HG03571 (cell line): ENCODE data around the gene POLE3.
A peak's percentile ranks its signal among the peaks of the same experiment; 100 is the strongest.
"Not testable (repeated sequence)": the region's sequence is repeated elsewhere in the genome, so short reads cannot be mapped to it uniquely, and the experiment has no call there.

Experiments
- ATAC-seq: cut with Tn5 transposase; IDR thresholded peaks from one replicate; pipeline ENCODE4 v1.9.1; 2021; ENCODE audit not compliant: unreplicated experiment

Gene POLE3

DNA sequence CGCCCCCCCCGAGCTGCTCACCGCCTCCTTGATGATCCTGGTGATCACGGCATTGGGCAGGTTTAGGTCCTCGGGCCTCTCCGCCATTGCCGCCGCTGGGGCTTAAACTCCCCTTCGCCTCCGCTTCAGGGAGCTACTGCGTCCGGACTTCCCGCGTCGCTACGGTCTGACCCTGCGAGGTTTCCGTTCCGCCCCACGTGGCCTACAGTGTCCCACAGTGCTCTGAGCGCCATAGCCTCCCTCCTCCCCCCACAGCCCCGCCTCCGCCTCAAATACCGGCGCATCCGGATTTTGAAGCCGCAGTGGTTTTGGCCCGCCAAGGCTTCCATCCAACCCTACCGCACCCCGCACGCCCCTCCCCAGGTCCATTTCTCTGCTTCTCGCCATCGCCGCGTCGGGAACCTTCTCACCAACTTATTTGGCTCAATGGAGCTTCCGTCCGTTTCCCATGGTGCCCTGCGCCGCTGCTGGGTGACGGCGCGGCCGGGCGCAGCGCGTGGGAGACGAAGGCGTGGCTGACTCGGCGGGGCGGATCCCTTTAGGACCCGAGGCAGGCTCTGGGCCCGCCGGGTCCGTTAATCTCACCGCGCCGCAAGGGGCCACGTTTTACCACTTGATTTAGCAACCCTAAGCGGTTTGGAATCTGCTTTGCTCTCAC, at the start of gene POLE3, which contains the start of gene C9orf43:
Gene POLE3 (minus strand): TSS at position 469 of the 658 bp plus-strand sequence. CDS start 382 bp downstream, at position 87.
Gene C9orf43 (plus strand): TSS at position 541 of the 658 bp plus-strand sequence. CDS start 2,747 bp downstream, outside the sequence.
- ATAC-seq: peak; percentile 90

DNA sequence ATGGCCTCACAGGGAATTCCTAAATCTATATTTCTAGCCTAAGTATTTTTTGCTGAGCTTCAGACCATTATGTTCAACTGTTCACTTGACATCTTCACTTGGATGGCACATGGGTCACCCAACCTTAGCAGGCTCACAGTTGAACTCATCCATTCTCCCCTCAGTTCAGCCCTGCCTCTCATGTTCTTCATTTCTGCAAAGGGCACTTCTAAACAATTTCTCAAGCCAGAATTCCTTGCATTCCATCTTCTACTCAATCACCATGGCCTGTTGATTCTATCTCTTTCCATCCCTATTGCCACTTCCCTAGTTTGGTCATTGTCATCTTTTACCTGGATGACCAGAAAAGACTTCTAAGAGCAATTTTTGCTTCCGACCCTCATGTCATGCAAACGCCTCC, 45.8 kb upstream of the POLE3 start:
- no peak for ATAC-seq

DNA sequence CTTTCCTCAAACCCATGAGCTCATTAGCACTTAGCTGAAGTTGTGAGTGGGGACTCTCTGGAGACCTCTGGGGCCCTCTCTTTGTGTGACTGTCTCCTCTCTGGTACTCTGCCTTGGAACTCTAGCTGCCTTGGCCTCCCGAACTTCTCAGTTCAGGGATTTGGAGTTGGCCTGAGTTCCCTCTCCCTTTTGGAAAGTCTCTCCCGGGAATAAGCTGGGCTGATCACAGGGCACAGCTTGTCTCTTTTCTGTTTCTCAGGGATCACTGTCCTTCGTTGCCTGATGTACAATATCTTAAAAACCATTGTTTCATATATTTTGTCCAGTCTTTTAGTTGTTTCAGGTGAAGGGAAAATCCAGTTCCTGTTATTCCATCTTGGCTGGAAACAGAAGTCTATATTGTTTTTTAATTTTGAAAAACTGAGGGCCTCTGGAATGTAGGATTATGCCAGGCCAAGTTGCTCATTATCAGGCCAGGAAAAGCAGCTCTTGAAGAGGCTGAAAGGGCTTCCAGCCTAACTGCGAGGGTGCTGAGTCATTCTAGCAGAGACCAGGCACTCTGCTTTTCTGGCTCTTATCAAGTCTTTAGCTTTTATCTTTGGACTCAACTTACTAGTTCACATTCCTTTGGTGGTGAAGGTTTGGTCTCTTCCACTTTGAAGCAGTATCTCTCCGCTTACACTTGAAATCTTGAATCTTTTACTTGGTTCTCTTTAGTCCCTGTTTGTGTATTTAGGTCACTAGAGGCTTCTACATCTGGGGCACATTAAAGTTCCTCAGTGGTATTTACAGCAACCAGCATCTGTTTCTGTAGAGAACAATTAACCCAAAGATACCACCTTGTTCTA, 44.7 kb upstream of the POLE3 start:
- no peak for ATAC-seq

GRCh38 chr9:113452113-113452605, 41.7 kb upstream of the POLE3 start:
- no peak for ATAC-seq

- ATAC-seq: no peak
Observed at GRCh38 chr9:113449376-113449775, 38.9 kb upstream of the POLE3 start.

GRCh38 chr9:113446323-113446740, 35.9 kb upstream of the POLE3 start:
- no peak for ATAC-seq

- no peak for ATAC-seq
Observed at GRCh38 chr9:113444736-113445135, 34.3 kb upstream of the POLE3 start.

DNA sequence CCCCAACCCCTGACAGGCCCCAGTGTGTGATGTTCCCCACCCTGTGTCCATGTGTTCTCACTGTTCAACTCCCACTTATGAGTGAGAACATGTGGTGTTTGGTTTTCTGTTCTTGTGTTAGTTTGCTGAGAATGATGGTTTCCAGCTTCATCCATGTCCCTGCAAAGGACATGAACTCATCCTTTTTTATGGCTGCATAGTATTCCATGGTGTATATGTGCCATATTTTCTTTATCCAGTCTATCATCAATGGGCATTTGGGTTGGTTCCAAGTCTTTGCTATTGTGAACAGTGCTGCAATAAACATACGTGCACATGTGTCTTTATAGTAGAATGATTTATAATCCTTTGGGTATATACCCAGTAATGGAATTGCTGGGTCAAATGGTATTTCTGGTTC, 27.2 kb upstream of the POLE3 start:
- not testable (repeated sequence) for ATAC-seq

DNA sequence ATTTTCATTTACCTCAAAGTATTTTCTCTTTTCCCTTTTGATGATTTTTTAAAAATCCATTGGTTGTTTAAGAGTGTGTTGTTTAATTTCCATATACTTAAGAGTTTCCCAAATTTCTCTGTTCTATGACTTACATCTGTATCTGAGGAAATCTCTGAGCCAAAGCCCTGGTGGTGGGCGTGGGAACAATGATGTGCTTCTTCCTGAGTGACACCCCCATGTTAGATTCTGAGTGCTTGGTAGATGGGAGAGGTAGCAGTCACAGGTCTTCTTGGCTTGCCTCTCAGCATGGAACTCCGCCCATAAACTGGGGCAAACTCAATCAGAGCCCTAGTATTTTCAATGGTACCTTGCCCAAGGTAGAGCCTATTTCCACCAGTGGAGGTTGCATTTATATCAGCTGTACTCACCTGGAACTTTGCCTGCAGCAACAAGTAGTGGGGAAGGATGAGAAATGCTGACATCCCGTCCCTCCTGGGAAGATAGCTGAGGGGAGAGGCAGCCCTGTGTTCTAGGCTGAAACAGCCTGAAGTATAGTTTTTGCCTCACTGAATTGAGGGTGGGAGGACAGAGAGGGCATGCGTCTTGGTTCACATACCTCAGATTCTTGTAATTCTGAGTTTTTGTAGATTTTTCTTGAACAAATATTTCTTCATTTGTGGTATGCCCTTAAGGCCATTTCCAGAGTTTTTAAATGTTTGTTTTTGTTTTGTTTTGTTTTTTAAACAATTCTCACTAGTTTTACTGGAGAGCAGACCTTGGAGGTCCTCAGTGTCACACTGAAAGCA, 26.4 kb upstream of the POLE3 start:
- no peak for ATAC-seq

- ATAC-seq: no peak
Observed at GRCh38 chr9:113431191-113431590, 20.7 kb upstream of the POLE3 start.

- no peak for ATAC-seq
Observed at GRCh38 chr9:113428062-113428615, 17.7 kb upstream of the POLE3 start.

DNA sequence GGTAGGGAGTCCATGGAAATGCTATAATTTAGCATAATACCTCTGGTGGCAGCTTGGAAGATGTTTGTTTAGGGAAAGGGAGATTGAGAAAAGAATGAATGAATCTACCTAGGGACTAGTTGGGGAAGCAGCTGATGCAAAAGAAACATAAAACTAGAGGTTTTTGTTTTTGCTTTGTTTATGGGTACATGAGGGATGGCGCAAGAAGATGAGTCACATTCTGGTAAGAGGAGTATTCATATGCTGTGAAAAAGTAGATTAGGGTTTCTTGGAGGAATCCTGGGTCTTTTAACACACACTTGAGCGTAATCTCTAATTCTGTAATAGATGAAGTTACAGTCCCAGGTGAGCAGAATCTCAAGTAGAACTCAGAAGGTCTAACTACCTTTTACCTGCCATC, 17.2 kb upstream of the POLE3 start:
- ATAC-seq: no peak

DNA sequence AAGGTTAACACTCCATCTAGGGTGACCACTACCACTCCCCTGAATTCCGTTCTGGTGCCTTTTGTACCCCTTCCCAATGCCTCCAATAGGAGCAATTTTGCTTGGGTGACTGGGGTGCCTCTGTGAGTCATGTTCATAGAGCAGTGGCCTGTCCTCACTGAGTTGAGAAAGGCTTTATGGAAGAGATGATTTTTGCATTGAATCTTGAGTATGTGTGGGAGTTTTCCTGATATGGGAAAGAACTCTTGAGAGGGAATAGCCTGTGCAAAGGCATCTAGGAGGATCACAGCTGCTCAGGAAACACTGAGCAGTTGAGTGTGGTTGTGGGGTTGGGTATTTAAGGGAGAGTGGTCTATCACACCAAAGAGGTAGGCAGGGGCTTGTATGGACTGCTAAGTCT, 16.2 kb upstream of the POLE3 start:
- no peak for ATAC-seq

DNA sequence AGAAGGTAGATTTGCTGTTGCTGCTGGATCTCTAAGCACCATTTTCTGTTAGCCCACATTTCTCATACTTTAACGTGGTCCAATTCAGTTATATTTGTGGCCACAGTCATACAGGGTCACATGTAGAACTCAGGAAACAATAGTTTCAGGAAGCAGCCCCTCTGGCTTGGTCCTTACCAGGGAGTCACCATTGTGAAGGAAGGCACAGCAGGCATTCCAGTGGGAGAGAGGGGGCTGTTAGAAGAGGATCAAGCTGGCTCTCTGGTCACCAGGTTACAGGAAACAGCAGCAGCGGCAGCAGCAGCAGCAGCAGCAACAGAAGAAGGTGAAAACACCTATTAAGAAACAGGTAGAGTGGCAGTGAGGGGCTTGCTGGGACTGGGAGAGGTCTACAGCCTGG, 14.6 kb upstream of the POLE3 start:
- no peak for ATAC-seq

GRCh38 chr9:113421726-113422125, 11.3 kb upstream of the POLE3 start:
- no peak for ATAC-seq

GRCh38 chr9:113417370-113417769, 6.9 kb upstream of the POLE3 start:
- no peak for ATAC-seq

GRCh38 chr9:113416149-113416721, 5.8 kb upstream of the POLE3 start:
- ATAC-seq: peak; percentile 95

GRCh38 chr9:113409883-113410206, 630 bp downstream of the POLE3 start:
- ATAC-seq: no peak

DNA sequence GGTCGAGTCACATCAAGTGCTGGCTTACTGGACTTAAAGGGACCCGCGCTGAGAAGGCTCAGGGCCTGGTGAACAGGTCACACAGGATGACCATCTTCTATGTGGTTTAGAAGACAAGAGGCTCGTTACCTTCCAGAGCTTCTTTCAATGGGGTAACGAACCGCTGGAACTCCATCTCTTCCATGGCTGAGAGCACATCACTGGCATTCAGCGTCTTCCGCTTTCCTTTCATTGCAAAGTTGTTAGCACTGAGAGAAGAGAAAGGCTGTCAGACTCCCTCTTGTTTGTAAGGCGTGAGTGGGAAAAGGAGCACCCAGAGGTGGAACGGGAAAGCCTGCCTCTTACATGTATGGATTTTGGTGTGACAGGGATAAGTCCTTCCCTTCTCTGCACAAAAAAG, 994 bp downstream of the POLE3 start:
- no peak for ATAC-seq

DNA sequence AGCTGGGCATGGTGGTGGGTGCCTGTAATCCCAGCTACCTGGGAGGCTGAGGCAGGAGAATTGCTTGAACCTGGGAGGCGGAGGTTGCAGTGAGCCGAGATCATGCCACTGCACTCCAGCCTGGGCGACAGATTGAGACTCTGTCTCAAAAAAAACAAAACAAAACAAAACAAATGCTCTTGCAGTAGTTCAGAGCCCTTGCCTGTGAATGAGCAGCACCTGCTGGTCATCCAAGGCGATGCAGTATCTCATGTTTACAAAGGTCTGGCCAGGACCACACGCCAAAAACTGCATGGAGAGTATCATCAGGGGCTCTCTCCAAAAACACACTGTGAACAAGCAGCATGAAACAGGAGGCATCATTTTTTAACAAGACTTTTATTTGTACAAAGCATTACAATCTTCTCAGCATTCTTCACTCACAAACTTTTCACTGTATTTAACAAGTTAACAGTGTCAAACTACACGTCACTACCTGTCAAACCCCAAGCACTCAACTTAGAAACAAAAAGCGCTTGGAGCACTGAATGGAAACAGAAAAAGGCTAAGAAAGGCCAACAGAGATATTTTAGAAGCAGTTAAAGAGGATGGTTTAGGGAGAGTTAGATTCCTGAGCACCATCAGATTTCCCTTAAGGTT, 3.5 kb downstream of the POLE3 start:
- ATAC-seq: peak; percentile 27
